Activated T-helper 17 cell treated with anti-CD3 and anti-CD28 coated beads, Interleukin-2, amount 50 U/mL, for 72 hours (primary cell): ENCODE data around the gene EML1. TPM values are rescaled to one million over a fixed set of nuclear protein-coding genes. Genes with fewer than 3 reads are reported as not detected.

Experiments
- ATAC-seq: fragments of 150-1000 bp; cut with Tn5 transposase; replicated peaks from 2 replicates; pipeline ENCODE4 v1.10.0; 2021; ENCODE audit warnings: mild to moderate bottlenecking, moderate library complexity
- H3K27ac Mint-ChIP-seq: one replicate; pipeline ENCODE4 v1.8.0; 2022; ENCODE audit warnings: mixed read lengths
- H3K27me3 Mint-ChIP-seq: one replicate; pipeline ENCODE4 v1.8.0; 2022; ENCODE audit warnings: mixed read lengths
- H3K36me3 Mint-ChIP-seq: one replicate; pipeline ENCODE4 v1.8.0; 2022; ENCODE audit warnings: low read depth, mild to moderate bottlenecking, mixed read lengths
- H3K4me1 Mint-ChIP-seq: one replicate; pipeline ENCODE4 v1.8.0; 2022; ENCODE audit warnings: mixed read lengths
- H3K4me3 Mint-ChIP-seq: one replicate; pipeline ENCODE4 v1.8.0; 2022; ENCODE audit warnings: mild to moderate bottlenecking, mixed read lengths
- H3K9me3 Mint-ChIP-seq: one replicate; pipeline ENCODE4 v1.8.0; 2022; ENCODE audit warnings: mixed read lengths
- total RNA-seq, 2 donors: library from RNA; stranded (reverse); gene quantifications; one replicate each; pipeline ENCODE4 v1.2.3, GENCODE V29; 2022

EML1 gene
- total RNA-seq, 2 donors from 2014 or later, result 0.54 to 3.6 TPM

- H3K4me1 Mint-ChIP-seq, result no peaks in the 10 kb centered on the region
- no peak for ATAC-seq
Observed at GRCh38 chr14:99763527-99764221, 29.5 kb upstream of the EML1 start.

GRCh38 chr14:99764222-99764706, 28.9 kb upstream of the EML1 start:
- ATAC-seq, result no peak
- H3K4me3 Mint-ChIP-seq, result no peak overlapping the region
- H3K9me3 Mint-ChIP-seq, result no peaks in the 10 kb centered on the region
- H3K4me1 Mint-ChIP-seq, result no peaks in the 10 kb centered on the region
- no peak overlapping the region for H3K27ac Mint-ChIP-seq
- H3K27me3 Mint-ChIP-seq, result peaks cover 3% of the 10 kb centered on the region
- H3K36me3 Mint-ChIP-seq, result no peaks in the 10 kb centered on the region

More at GRCh38 chr14:99763527-99764221, 29.5 kb upstream of the EML1 start:
- Mint-ChIP-seq H3K27ac (no peak overlapping the region), H3K4me3 (no peak overlapping the region), H3K27me3 (peaks cover 4% of the 10 kb centered on the region), H3K9me3 (no peaks in the 10 kb centered on the region), H3K36me3 (no peaks in the 10 kb centered on the region)

GRCh38 chr14:99768381-99768780, 24.8 kb upstream of the EML1 start:
- no peak overlapping the region for H3K4me3 Mint-ChIP-seq
- H3K27me3 Mint-ChIP-seq, result peaks cover 7% of the 10 kb centered on the region
- no peaks in the 10 kb centered on the region for H3K36me3 Mint-ChIP-seq
- ATAC-seq, result no peak
- no peaks in the 10 kb centered on the region for H3K4me1 Mint-ChIP-seq
- H3K27ac Mint-ChIP-seq, result no peak overlapping the region
- no peaks in the 10 kb centered on the region for H3K9me3 Mint-ChIP-seq

GRCh38 chr14:99769123-99769522, 24.1 kb upstream of the EML1 start:
- Mint-ChIP-seq H3K27me3 (peaks cover 7% of the 10 kb centered on the region), H3K4me1 (no peaks in the 10 kb centered on the region), H3K27ac (no peak overlapping the region), H3K9me3 (no peaks in the 10 kb centered on the region), H3K36me3 (no peaks in the 10 kb centered on the region), H3K4me3 (no peak overlapping the region)
- no peak for ATAC-seq

GRCh38 chr14:99769799-99770198, 23.4 kb upstream of the EML1 start:
- ATAC-seq, result no peak
- Mint-ChIP-seq H3K4me1 (peaks cover 5% of the 10 kb centered on the region), H3K27ac (no peak overlapping the region), H3K9me3 (no peaks in the 10 kb centered on the region), H3K4me3 (no peak overlapping the region), H3K36me3 (no peaks in the 10 kb centered on the region), H3K27me3 (peaks cover 11% of the 10 kb centered on the region)

GRCh38 chr14:99772371-99773283, 20.6 kb upstream of the EML1 start:
- H3K36me3 Mint-ChIP-seq, result no peaks in the 10 kb centered on the region
- peaks cover 23% of the 10 kb centered on the region for H3K27me3 Mint-ChIP-seq
- no peak overlapping the region for H3K27ac Mint-ChIP-seq
- peak; percentile 61 for ATAC-seq
- H3K4me3 Mint-ChIP-seq, result no peak overlapping the region
- H3K9me3 Mint-ChIP-seq, result no peaks in the 10 kb centered on the region
- H3K4me1 Mint-ChIP-seq, result peaks cover 10% of the 10 kb centered on the region

- peak overlapping the region; percentile 53 for H3K27ac Mint-ChIP-seq
- H3K27me3 Mint-ChIP-seq, result peaks cover 34% of the 10 kb centered on the region
- peaks cover under 1% of the 10 kb centered on the region for H3K9me3 Mint-ChIP-seq
- peak overlapping the region; percentile 29 for H3K4me3 Mint-ChIP-seq
- H3K4me1 Mint-ChIP-seq, result peaks cover 10% of the 10 kb centered on the region
- no peaks in the 10 kb centered on the region for H3K36me3 Mint-ChIP-seq
- peak; percentile 53 for ATAC-seq
Observed at GRCh38 chr14:99773521-99774497, 19.4 kb upstream of the EML1 start.

GRCh38 chr14:99774556-99775307, 18.5 kb upstream of the EML1 start:
- Mint-ChIP-seq H3K4me3 (peak overlapping the region; percentile 29), H3K4me1 (peaks cover 10% of the 10 kb centered on the region), H3K27ac (peak overlapping the region; percentile 53), H3K36me3 (no peaks in the 10 kb centered on the region), H3K9me3 (peaks cover 8% of the 10 kb centered on the region), H3K27me3 (peaks cover 43% of the 10 kb centered on the region)
- ATAC-seq, result peak; percentile 33

GRCh38 chr14:99775351-99775750, 17.9 kb upstream of the EML1 start:
- Mint-ChIP-seq H3K27ac (peak overlapping the region; percentile 43), H3K4me1 (peaks cover 10% of the 10 kb centered on the region), H3K4me3 (no peak overlapping the region), H3K36me3 (no peaks in the 10 kb centered on the region), H3K9me3 (peaks cover 8% of the 10 kb centered on the region), H3K27me3 (peaks cover 43% of the 10 kb centered on the region)
- ATAC-seq, result no peak

- H3K27ac Mint-ChIP-seq, result no peak overlapping the region
- peaks cover 51% of the 10 kb centered on the region for H3K27me3 Mint-ChIP-seq
- H3K36me3 Mint-ChIP-seq, result no peaks in the 10 kb centered on the region
- no peak for ATAC-seq
- H3K4me1 Mint-ChIP-seq, result peaks cover 10% of the 10 kb centered on the region
- H3K9me3 Mint-ChIP-seq, result peaks cover 8% of the 10 kb centered on the region
- no peak overlapping the region for H3K4me3 Mint-ChIP-seq
Observed at GRCh38 chr14:99777951-99778350, 15.3 kb upstream of the EML1 start.

GRCh38 chr14:99779751-99780150, 13.5 kb upstream of the EML1 start:
- Mint-ChIP-seq H3K27ac (no peak overlapping the region), H3K9me3 (peaks cover 8% of the 10 kb centered on the region), H3K4me1 (peaks cover 5% of the 10 kb centered on the region), H3K4me3 (no peak overlapping the region), H3K27me3 (peaks cover 47% of the 10 kb centered on the region), H3K36me3 (no peaks in the 10 kb centered on the region)
- peak; percentile 84 for ATAC-seq

GRCh38 chr14:99780690-99781089, 12.5 kb upstream of the EML1 start:
- no peak overlapping the region for H3K4me3 Mint-ChIP-seq
- no peaks in the 10 kb centered on the region for H3K36me3 Mint-ChIP-seq
- no peak overlapping the region for H3K27ac Mint-ChIP-seq
- peaks cover 40% of the 10 kb centered on the region for H3K27me3 Mint-ChIP-seq
- peaks cover 8% of the 10 kb centered on the region for H3K9me3 Mint-ChIP-seq
- H3K4me1 Mint-ChIP-seq, result no peaks in the 10 kb centered on the region
- no peak for ATAC-seq

- Mint-ChIP-seq H3K4me1 (no peaks in the 10 kb centered on the region), H3K27ac (no peak overlapping the region), H3K4me3 (no peak overlapping the region), H3K9me3 (peaks cover 8% of the 10 kb centered on the region), H3K27me3 (peaks cover 39% of the 10 kb centered on the region), H3K36me3 (no peaks in the 10 kb centered on the region)
- no peak for ATAC-seq
Observed at GRCh38 chr14:99781091-99781490, 12.1 kb upstream of the EML1 start.
